Effector memory CD4-positive, alpha-beta T cell (primary cell): ENCODE measurements around the gene CDKAL1.
"Not testable (repeated sequence)": the region's sequence is repeated elsewhere in the genome, so short reads cannot be mapped to it uniquely, and the experiment has no call there.

Experiments
- DNase-seq, 3 donors: peaks; one replicate each; pipeline ENCODE4 v3.0.0-alpha.2; 2020
- H3K27ac ChIP-seq: 2 replicates; pipeline ENCODE4 v1.7.0; 2013; ENCODE audit warnings: mild to moderate bottlenecking, low read length, moderate library complexity; ENCODE audit not compliant: insufficient read depth, poor library complexity, severe bottlenecking
- H3K27me3 ChIP-seq: replicated peaks from 2 replicates; pipeline ENCODE4 v1.7.0; 2013; ENCODE audit warnings: mild to moderate bottlenecking, low read length; ENCODE audit not compliant: insufficient read depth, control insufficient read depth, poor library complexity, severe bottlenecking
- H3K36me3 ChIP-seq: 2 replicates; pipeline ENCODE4 v1.7.0; 2013; ENCODE audit warnings: mild to moderate bottlenecking, low read length, moderate library complexity; ENCODE audit not compliant: control insufficient read depth, insufficient read depth
- H3K4me1 ChIP-seq: 2 replicates; pipeline ENCODE4 v1.7.0; 2013; ENCODE audit warnings: low read length, mild to moderate bottlenecking; ENCODE audit not compliant: control insufficient read depth, insufficient read depth, poor library complexity, severe bottlenecking
- H3K4me3 ChIP-seq: 2 replicates; pipeline ENCODE4 v1.7.0; 2013; ENCODE audit warnings: low read length, low read depth, mild to moderate bottlenecking; ENCODE audit not compliant: insufficient read depth, poor library complexity, severe bottlenecking
- H3K9me3 ChIP-seq: 2 replicates; pipeline ENCODE4 v1.7.0; 2013; ENCODE audit warnings: mild to moderate bottlenecking, low read length, moderate library complexity; ENCODE audit not compliant: control insufficient read depth

Gene CDKAL1

GRCh38 chr6:20583444-20583800 lies 49.2 kb downstream of the CDKAL1 start:
- Histone ChIP-seq H3K36me3 (no peaks in the 10 kb centered on the region), H3K9me3 (no peaks in the 10 kb centered on the region), H3K4me3 (no peak overlapping the region), H3K27ac (no peak overlapping the region), H3K27me3 (no peaks in the 10 kb centered on the region), H3K4me1 (no peaks in the 10 kb centered on the region)
- no peak for DNase-seq

DNA sequence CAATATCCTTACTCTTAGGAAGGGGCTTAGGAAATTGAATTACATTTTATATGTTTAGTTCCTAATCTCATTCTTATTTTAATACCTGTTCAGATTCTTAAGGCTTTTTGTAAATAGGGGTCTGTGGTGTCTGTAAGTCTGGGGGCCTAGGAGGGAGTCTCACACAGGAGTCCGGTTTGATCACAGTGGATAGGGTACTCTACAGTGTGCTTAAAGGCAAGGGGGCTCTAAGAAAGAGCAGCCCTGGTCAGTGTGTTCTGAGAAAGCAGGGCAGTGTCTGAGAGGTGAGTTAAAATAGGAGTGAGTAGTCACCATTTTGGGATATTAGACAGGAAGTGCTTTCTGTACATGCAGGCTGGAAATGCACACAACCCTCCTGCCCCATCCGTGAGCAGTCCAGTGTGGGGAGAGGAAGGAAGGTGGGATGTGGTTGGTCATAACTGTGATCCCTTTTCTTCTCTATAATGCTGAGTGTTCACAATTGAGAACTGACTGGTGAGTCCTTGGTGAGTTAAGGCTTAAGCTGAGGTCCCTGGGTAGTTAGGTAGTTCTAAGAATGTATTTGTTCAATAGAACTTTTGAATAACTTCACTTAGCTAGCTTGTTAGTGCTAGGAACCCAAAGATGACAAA lies 50.0 kb downstream of the CDKAL1 start:
- Histone ChIP-seq H3K9me3 (no peaks in the 10 kb centered on the region), H3K4me1 (no peaks in the 10 kb centered on the region), H3K27me3 (no peaks in the 10 kb centered on the region), H3K27ac (no peak overlapping the region), H3K36me3 (no peaks in the 10 kb centered on the region), H3K4me3 (no peak overlapping the region)
- no peak for DNase-seq

GRCh38 chr6:20589266-20589665 lies 55.0 kb downstream of the CDKAL1 start:
- no peak overlapping the region for H3K27ac ChIP-seq
- H3K9me3 ChIP-seq = no peaks in the 10 kb centered on the region
- no peaks in the 10 kb centered on the region for H3K27me3 ChIP-seq
- H3K4me3 ChIP-seq = no peak overlapping the region
- no peaks in the 10 kb centered on the region for H3K4me1 ChIP-seq
- DNase-seq = no peak
- H3K36me3 ChIP-seq = no peaks in the 10 kb centered on the region

GRCh38 chr6:20590476-20590875 lies 56.2 kb downstream of the CDKAL1 start:
- H3K9me3 ChIP-seq, H3K4me3 ChIP-seq, H3K27ac ChIP-seq, H3K4me1 ChIP-seq, H3K36me3 ChIP-seq, H3K27me3 ChIP-seq, DNase-seq: not testable (repeated sequence)

DNA sequence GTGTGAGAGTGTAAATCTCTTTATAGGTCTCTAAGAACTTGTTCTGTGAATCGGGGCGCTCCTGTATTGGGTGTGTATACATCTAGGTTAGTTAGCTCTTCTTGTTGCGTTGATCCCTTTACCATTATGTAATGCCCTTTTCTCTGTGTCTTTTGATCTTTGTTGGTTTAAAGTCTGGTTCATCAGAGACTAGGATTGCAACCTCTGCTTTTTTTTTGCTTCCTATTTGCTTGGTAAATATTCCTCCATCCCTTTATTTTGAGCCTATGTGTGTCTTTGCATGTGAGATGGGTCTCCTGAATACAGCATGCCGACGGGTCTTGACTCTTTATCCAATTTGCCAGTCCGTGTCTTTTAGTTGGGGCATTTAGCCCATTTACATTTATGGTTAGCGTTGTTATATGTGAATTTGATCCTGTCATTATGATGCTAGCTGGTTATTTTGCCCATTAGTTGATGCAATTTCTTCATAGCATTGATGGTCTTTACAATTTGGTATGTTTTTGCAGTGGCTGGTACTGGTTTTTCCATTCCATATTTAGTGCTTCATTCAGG lies 60.1 kb downstream of the CDKAL1 start:
- not testable (repeated sequence) for H3K36me3 ChIP-seq, H3K27ac ChIP-seq, H3K9me3 ChIP-seq, DNase-seq, H3K4me3 ChIP-seq, H3K27me3 ChIP-seq, H3K4me1 ChIP-seq

GRCh38 chr6:20599302-20600051 lies 65.2 kb downstream of the CDKAL1 start:
- Histone ChIP-seq H3K27me3 (no peaks in the 10 kb centered on the region), H3K9me3 (no peaks in the 10 kb centered on the region), H3K27ac (no peak overlapping the region), H3K4me1 (no peaks in the 10 kb centered on the region), H3K4me3 (no peak overlapping the region), H3K36me3 (peaks cover 13% of the 10 kb centered on the region)
- no peak for DNase-seq

DNA sequence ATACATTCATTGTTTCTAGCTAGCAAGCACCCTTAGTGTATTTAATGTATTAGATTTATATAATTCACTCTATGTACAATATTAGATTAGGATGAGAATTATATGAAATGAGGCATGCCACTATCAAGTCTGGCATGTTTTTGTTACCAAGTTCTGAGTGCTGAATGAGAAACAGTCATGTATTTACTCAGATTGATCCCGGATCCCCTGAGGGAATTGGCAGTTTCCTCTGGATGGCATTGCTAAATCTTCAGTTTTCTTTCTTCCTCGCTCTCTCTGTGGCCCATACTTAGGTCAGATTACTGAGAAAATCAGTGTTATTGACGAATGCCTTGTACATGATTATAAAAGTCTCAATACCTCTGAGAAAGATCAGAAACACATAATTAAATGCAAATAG lies 66.6 kb downstream of the CDKAL1 start:
- Histone ChIP-seq H3K27ac (no peak overlapping the region), H3K9me3 (no peaks in the 10 kb centered on the region)

DNA sequence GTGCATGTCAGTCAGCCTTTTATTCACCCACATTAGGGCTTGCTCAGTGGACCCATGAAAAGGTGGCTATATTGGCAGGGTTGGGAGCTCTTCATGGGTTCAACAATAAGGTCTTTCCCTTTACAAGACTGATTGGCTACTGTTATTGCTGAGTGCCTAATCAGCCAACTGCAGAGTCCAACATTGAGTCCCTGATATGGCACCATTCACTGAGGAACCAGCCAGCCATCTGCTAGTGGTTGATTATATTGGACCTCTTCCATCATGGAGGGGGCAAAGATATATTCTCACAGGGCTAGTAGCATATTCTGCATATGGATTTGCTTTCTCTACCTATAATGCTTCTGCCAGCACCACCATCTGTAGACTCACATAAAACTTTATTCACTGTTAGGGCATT lies 69.9 kb downstream of the CDKAL1 start:
- Histone ChIP-seq H3K27me3 (no peaks in the 10 kb centered on the region), H3K4me1 (no peaks in the 10 kb centered on the region), H3K36me3 (peaks cover 3% of the 10 kb centered on the region), H3K27ac (no peak overlapping the region), H3K9me3 (no peaks in the 10 kb centered on the region), H3K4me3 (no peak overlapping the region)
- no peak for DNase-seq

More for the DNA sequence above, 66.6 kb downstream of the CDKAL1 start:
- no peaks in the 10 kb centered on the region for H3K4me1 ChIP-seq
- no peak for DNase-seq
- no peaks in the 10 kb centered on the region for H3K27me3 ChIP-seq
- no peak overlapping the region for H3K4me3 ChIP-seq
- peaks cover 12% of the 10 kb centered on the region for H3K36me3 ChIP-seq

- Histone ChIP-seq H3K4me3 (no peak overlapping the region), H3K27ac (no peak overlapping the region), H3K36me3 (peaks cover 3% of the 10 kb centered on the region), H3K9me3 (no peaks in the 10 kb centered on the region), H3K27me3 (no peaks in the 10 kb centered on the region), H3K4me1 (no peaks in the 10 kb centered on the region)
- DNase-seq = no peak
Observed at GRCh38 chr6:20605061-20605460, 70.8 kb downstream of the CDKAL1 start.

DNA sequence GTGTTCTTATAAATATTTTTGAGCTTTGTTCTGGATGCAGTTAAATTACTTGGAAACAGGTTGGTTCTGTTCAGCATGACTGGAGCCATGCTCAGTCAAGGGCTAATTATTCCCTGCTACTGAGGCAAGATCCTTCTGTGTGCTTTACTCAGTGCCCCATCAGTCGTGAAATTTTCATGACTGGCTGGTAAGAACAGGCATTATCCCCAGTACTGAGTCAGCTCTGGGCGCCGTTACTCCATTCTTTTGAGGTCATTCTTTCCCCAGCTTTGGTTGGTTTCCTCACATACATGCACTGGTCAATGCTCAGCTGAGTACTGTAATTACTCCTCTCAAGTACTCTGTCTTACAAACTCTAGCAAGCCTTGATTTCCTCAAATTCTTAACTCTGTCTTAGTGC lies 71.3 kb downstream of the CDKAL1 start:
- Histone ChIP-seq H3K27me3 (no peaks in the 10 kb centered on the region), H3K9me3 (no peaks in the 10 kb centered on the region), H3K36me3 (peaks cover 3% of the 10 kb centered on the region), H3K4me1 (no peaks in the 10 kb centered on the region), H3K27ac (no peak overlapping the region), H3K4me3 (no peak overlapping the region)
- DNase-seq = no peak
